HG03439 (cell line): ENCODE measurements around the gene HSPBP1.

Source experiments
- ATAC-seq: cut with Tn5 transposase; IDR thresholded peaks from one replicate; pipeline ENCODE4 v1.9.1; 2021; ENCODE audit warnings: mild to moderate bottlenecking, moderate library complexity; ENCODE audit not compliant: unreplicated experiment

HSPBP1 gene

GRCh38 chr19:55276720-55277430 is 3.0 kb downstream of the HSPBP1 start:
- no peak for ATAC-seq

- ATAC-seq: no peak
Measured at GRCh38 chr19:55275851-55276719, 3.8 kb downstream of the HSPBP1 start.

- no peak for ATAC-seq
Measured at GRCh38 chr19:55273978-55274707, 5.8 kb downstream of the HSPBP1 start.

DNA sequence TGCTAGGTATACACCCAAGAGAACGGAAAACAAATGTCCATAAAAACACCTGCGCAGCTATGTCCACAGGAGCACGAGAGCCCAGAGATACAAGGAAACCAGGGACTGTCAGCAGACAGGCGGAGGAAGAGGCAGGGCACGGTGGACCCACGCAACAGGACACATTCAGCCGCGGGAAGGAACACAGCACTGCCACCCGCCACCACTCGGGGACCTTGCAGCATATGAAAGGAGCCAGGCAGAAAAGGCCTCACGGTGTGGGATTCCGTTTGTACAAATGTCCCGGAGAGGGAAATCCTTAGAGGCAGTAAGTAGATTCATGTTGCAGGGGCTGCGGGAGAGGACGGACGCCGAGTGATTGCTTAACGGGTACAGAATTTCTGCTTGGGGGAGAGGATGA is 7.8 kb downstream of the HSPBP1 start:
- ATAC-seq: no peak

DNA sequence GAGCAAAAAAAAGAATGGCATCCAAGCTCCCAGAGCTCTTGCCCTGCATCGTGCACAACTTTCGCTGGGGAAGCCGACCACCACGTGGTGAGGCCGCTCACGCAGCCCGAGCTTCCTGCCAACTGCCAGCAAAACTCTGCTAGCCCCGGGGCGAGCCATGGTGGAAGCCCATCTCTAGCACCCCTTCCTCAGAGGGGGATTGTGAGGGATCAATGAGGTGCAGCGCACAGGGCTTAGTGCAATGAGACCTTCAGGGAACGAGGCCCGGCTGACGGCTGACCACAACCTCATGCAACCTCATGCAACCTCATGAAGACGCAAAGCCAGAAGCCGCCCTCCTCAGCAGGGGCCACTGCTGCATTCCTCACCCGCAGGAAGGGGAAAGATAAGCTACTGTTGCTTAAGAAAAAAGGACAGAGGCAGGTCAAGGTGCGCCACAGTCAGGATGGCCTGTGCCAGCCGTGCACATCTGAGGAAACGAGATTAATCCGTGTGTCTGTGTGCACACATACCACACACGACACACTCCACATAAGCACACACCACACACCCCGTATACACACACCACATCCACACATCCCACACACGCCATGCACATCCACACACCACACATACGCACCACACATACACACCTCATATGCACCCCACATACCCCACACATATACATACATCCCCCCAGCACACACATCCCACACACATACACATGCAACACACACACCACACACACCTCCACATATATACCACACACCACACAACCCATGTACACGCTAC is 9.6 kb downstream of the HSPBP1 start:
- ATAC-seq: no peak

GRCh38 chr19:55269299-55269698 is 10.6 kb downstream of the HSPBP1 start:
- no peak for ATAC-seq

GRCh38 chr19:55266840-55267239 is 13.1 kb downstream of the HSPBP1 start:
- ATAC-seq: no peak

DNA sequence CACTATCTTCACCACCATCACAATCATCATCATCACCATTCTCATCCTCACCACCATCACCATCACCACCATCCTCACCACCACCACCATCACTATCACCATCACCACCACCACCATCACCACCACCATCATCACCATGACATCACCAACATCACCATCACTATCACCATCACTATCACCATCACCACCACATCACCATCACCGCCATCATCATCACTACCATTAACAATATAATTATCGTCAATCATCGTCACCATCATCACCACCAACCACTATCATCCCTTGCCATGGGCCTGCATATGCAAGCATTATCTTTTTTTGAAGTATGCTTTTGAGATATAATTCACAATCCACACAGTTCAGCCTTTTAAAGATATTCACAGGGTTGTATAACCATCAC is 13.5 kb downstream of the HSPBP1 start:
- ATAC-seq: no peak

DNA sequence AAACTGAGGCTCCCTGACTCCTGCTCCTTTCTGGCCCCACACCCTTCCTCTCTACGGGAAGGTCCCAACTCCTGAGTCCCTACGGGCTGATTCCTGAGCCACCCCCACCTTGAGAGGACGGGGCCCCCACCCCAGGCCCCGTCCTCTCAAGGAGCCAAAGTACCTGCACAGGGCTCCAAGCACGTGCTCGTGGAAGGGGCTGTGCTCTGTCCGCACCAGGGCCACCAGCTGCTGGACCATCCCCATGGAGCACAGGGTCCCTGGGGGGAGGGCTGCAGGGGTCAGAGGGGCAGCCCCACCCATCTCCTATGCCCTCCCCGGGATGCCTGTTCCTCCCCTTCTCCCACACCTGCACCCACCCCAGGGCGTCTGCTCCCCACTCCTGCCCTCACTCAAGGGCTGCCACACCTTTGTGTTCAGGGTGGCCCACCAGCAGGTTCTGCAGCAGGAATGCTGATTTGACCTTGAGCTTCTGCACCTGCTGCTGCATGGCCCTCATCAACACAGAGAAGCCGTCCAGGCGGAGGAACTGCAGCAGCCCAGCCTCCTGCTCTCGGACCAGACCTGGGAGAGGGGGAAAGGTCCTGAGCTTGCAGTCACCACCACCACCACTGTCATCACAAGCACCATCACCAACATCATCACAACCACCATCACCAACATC is 14.1 kb downstream of the HSPBP1 start:
- no peak for ATAC-seq

DNA sequence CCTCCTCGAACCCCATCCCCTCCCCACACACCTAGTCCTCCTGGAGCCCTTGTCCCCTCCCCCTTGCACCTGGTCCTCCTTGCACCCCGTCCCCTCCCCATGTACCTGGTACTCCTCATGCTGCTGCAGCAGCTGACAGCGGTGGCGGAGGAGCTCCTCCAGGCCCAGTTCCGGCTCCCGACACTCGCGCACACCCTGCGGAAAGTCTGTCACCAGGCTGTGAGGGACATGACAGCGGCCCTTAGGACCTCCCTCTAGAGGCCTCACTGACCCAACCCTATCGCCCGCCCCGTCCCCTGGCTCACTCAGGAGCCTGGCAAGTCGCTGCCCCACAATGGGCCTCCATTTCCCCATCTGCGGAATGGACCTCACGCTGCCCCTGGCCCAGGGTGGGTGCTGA is 14.7 kb downstream of the HSPBP1 start:
- no peak for ATAC-seq

GRCh38 chr19:55264531-55264930 is 15.4 kb downstream of the HSPBP1 start:
- ATAC-seq: no peak

GRCh38 chr19:55262359-55262758 is 17.6 kb downstream of the HSPBP1 start:
- no peak for ATAC-seq

- ATAC-seq: no peak
Measured at GRCh38 chr19:55261671-55262126, 18.2 kb downstream of the HSPBP1 start.

- ATAC-seq: no peak
Measured at GRCh38 chr19:55259540-55260210, 20.2 kb downstream of the HSPBP1 start.

DNA sequence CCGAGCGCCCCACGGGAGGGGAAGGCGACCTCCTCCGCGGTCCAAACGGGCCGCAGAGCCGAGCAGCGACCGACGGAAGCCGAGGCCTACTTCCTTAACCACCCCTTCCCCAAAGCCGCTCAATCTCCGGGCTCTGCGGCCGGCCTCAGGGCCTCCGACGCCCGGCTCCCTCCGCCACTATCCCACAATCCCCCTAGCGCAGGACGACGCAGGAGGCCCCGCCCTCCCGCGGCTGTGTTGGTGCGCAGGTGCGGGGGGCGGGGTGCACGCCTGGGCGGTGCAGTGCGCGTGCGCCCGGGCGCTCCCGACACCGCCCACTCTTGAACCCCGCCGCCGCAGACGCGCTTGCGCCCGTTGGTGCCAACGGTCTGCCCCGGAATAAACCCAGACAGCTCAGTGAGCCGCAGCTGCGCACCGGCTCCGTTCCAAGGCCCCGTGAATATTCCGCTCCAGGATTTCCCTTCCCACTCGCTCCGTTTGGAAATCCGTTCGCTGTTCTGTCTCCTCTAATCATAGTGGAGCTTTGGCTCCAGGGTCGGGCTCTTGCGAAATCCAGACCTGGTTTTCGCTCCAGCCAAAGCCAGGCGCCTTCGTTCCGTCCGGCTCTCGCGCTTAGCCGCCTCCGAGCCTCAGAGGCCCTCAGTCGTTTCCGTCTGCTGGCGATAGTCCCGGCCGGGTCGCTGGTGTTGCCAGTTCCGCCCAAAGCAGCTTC is 20.9 kb downstream of the HSPBP1 start, which contains the start of gene PPP6R1:
Gene PPP6R1 (minus strand): TSS at position 190 of the 712 bp plus-strand sequence. CDS start 11,914 bp downstream, outside the sequence.
- ATAC-seq: peak; percentile 71

GRCh38 chr19:55258476-55258827 is 21.5 kb downstream of the HSPBP1 start:
- peak; percentile 11 for ATAC-seq

- peak; percentile 1 for ATAC-seq
Measured at GRCh38 chr19:55257461-55258420, 22.2 kb downstream of the HSPBP1 start.
